Smooth muscle cell of bladder (primary cell): Measurements from ENCODE around the gene CCL24. TPM values are rescaled to one million over a fixed set of nuclear protein-coding genes. Genes with fewer than 3 reads are reported as not detected.

Experiments
- total RNA-seq: library from RNA; depleted of rRNA; stranded (reverse); fragments of >200 nt; gene quantifications from 2 replicates; pipeline ENCODE4 v1.2.3, GENCODE V29; 2014

CCL24 gene
- 0.28 TPM in 1 of 2 replicates, not detected in the other for total RNA-seq

DNA sequence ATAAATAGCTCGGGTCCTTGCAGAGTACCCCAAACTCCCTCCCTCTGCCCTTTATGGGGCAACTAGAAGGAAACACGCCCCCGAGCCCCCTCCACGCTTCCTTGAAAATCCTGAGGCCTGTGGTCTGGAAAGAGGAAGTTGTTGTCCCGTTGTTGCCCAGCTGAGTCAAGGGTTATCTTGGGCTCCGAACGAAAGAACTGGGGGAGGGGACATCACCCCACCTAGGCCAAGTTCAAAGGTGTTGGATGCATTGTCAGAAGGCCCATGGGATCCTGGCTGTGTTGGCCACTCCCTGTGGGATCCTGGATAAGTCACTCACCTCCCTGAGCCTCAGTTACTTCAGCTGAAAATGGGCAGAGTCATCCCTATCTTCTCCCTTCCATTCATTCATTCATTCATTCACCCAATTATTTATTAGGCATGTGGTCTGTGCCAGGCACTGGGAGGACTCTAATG lies at the start of gene CCL24:
TSS of gene CCL24 (minus strand) at position 26 of the 456 bp plus-strand sequence. CDS start 91 bp downstream, outside the sequence.

DNA sequence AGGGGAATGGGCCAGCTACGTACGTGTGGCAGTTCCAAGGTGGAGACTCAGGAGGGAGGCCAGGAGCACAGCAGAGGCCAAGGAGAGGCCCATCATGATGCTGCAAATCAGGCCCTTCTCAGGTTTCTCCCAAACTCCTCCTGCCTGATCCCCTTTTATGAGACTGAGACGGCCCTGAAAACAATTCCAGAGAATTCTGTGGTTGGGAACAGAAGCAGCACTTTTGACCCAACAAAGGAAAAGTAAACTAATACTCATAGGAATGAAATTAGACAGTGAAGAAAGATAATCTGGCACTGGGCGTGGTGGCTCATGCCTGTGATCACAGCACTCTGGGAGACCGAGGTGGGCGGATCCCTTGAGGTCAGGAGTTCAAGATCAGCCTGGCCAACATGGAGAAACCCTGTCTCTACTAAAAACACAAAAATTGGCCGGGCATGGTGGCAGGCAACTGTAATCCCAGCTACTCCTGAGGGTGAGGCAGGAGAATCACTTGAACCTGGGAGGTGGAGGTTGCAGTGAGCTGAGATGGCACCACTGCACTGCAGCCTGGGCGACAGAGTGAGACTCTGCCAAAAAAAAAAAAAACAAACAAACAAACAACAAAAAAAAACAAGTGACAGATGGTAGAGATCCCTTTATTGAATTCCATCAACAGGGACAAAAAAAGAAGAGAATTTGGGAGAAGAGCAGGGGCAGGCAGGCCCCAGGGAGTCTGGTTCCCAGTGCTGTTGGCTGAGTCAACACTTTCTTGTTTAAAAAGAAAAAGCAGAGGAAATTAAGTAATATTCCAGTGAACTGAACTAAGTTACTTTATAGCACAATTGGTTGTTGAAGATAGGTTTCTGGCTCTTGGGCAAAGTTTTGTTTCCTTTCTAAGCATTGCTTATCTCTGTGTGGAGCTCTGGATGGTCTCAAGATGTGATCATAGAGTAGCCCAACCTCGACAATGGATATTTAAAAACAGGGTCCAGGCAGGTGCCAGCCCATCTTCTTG lies 41.2 kb downstream of the CCL24 start, which contains the start of gene CCL26:
TSS of gene CCL26 (minus strand) at position 131 of the 997 bp plus-strand sequence. CDS start at position 96, 35 bp downstream.

Other genes with a start within 250 kb of the CCL24 start
- 5.3 and 8.0 TPM in 2 replicates for gene HIP1, start 74.9 kb downstream of the CCL24 start, total RNA-seq
- 4.8 and 6.2 TPM in 2 replicates for gene CCL26, start 41.6 kb downstream of the CCL24 start, total RNA-seq
- 19.5 and 30.2 TPM in 2 replicates for gene RHBDD2, start 65.2 kb upstream of the CCL24 start, total RNA-seq
- gene POR, start 101.3 kb upstream of the CCL24 start, total RNA-seq = 88.9 and 117 TPM in 2 replicates
- gene TMEM120A, start 180.8 kb upstream of the CCL24 start, total RNA-seq = 35.7 and 38.6 TPM in 2 replicates
- 56.9 and 65.8 TPM in 2 replicates for gene STYXL1, start 234.2 kb upstream of the CCL24 start, total RNA-seq
- 51.0 and 62.3 TPM in 2 replicates for gene MDH2, start 234.3 kb upstream of the CCL24 start, total RNA-seq